Epidermal melanocyte (primary cell): ENCODE results near the gene LRRC46.

Source experiments
- DNase-seq: peaks from one replicate; pipeline ENCODE4 v3.0.0; 2011; ENCODE audit warnings: low spot score; ENCODE audit not compliant: insufficient read length

The LRRC46 gene

GRCh38 chr17:47808830-47809480, 22.5 kb upstream of the LRRC46 start:
- no peak for DNase-seq

DNA sequence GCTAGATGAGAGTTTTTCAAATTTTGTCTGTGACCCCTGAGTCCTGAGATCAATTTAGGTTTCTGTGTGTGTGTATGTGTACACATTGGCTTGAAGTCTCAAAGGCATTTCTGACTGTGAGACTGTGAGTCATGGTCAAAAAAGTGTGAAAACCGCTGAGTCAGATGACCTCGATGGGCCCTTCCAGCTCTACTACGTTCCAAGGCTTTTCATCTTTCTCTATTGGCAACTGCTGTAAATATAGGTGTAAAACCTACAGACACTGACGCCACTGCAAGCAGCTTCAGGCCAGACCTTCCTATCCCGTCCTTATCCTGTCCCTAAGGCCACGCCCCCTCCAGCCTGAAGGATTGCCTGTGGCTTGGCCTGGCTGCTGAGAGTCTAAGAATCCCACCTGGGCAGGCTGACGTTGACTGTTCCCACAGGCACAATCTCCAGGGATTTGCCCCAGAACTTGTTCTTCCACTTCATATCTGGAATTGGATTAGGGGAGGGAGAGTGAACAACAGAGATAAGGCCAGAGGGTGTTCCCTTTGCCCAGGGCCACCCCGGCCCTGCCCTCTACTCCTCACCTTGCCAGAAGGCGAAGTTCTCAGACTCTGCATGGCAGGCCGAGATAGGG, 21.2 kb upstream of the LRRC46 start:
- DNase-seq, result no peak

DNA sequence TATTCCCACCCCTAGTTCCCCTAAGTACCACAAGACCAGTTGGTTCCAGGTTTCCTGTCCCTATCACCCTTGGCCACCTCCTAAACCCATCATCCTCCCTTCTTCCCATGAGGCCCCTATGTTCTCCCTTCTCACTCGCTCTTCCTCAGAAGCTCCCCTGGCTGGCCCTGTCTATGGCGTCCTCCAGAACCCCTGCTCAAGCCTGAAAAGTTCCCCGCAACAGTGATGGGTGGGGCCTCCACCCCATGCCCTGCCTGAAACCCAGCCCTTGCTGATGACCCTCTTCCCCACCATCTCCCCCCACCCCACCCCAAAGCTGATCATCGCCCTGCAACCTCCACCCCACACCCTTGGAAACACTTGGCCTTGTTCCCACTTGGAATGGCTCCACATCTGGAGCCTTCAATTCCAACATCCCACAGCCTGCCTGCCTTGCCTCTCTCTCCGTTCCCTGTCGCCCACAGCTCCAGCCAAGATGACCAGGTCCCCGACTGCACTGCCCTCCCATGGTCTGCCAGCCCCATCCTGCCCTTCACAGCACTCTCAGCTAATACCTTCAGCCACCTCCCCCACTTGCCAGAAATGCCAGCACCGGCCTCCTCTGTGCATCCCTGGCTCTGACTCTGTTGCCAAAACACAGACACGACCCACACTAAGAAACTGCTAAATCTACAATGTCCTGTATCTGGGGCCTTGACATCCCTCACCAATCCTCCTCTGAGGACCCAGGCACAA, 20.4 kb upstream of the LRRC46 start:
- DNase-seq, result no peak

GRCh38 chr17:47811709-47812108, 19.8 kb upstream of the LRRC46 start:
- DNase-seq, result no peak

DNA sequence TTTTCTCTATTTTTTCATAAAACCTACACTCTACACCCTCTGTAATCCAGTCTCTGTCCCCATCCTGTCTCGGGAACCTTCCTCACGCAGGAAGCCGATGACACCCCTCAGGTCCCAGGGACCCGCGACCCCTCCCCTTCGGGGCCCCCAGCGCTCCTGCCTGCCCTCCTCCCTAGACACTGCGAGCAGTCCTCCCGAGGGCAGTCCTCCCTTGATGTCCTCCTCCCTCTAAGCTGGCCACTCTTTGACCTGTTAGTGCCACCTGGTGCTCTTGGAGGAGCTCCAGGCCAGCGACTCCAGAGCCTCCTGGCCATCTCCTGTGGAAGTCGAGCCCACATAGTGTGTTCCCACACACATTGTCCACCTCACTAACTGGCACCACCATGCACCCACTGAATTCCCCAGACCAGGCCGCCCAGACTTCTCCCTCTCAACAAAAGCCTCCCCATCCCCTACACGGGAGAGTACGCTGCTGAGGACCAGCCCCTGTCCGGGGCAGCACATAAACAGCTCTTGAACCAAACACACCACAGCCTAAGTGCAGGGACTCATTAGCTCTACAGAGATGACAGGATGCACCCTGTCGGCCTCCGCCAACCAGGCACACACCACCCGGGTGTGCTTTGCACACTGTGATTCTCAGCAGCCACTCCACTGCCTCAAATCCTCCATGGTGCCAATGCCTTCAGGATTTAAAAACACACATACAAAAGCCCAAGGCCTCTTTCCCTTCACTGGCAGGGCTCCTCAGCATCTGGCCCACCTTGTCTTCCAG, 19.1 kb upstream of the LRRC46 start:
- DNase-seq, result no peak

- no peak for DNase-seq
Observed at GRCh38 chr17:47813077-47813476, 18.4 kb upstream of the LRRC46 start.

DNA sequence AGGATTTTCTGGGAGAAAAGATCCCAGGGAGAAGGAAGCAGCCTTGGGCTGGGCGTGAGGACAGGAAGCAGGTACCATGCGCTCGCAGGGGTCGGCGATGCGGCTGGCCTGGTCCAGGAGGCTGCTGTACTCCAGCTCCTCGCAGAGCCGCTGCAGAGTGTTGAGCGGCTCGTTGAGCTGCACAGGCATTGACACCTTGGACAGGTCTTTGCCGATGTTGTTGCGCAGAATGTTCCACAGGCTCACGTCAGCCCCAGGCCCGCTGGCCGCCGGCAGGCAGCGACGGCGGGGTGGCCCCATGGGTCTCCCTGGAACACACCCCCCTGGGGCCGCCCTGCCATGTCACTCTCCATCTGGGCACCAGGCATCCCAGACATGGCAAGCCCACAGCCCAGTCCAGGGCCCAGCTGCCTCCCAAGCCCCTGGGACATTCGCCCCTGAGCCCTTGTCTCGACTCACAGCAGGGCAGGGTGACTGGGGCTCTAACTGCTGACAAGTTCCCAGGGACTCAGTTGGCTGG, 17.9 kb upstream of the LRRC46 start:
- no peak for DNase-seq

GRCh38 chr17:47815106-47815918, 16.2 kb upstream of the LRRC46 start:
- DNase-seq, result no peak

GRCh38 chr17:47816111-47816735, 15.2 kb upstream of the LRRC46 start:
- no peak for DNase-seq

DNA sequence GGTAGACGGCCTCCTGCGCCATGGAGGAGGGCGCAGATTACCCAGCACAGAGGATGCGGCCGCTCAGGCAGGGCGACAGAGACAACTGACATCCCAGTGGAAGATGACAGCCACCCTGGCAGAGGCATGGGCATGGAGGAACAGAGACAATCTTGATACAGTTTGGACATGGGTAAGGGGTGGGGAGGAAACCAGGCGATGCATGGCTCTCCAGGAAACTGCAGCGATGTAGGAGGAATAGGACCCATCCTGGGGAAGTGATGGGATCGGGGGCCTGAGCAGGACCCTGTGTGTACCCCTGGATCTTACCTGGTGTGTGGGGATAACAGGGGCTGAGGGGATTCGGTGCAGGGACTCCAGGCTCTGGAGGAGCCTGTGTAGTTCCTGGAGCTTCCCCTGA, 14.5 kb upstream of the LRRC46 start:
- DNase-seq, result no peak

- DNase-seq, result no peak
Observed at GRCh38 chr17:47818002-47818695, 13.3 kb upstream of the LRRC46 start.

DNA sequence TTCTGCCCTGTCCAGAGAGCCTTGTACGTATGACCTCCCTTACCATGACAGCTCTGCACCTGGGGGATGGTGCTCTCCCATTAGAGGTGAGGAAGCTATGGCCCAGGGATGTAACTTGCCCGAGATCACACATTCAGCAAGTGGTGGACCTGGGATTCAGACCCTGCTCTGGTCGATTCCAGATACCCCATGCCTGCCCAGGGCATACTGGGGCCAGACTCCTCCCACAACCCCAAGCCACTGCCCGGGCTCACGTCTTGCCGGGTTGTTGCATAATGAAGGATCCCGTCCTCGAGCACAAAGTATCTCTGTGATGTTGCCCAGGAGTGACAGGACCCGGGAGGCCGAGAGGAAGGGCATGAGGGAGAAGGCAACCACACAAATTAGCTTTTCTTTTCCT, 12.0 kb upstream of the LRRC46 start:
- DNase-seq, result no peak

DNA sequence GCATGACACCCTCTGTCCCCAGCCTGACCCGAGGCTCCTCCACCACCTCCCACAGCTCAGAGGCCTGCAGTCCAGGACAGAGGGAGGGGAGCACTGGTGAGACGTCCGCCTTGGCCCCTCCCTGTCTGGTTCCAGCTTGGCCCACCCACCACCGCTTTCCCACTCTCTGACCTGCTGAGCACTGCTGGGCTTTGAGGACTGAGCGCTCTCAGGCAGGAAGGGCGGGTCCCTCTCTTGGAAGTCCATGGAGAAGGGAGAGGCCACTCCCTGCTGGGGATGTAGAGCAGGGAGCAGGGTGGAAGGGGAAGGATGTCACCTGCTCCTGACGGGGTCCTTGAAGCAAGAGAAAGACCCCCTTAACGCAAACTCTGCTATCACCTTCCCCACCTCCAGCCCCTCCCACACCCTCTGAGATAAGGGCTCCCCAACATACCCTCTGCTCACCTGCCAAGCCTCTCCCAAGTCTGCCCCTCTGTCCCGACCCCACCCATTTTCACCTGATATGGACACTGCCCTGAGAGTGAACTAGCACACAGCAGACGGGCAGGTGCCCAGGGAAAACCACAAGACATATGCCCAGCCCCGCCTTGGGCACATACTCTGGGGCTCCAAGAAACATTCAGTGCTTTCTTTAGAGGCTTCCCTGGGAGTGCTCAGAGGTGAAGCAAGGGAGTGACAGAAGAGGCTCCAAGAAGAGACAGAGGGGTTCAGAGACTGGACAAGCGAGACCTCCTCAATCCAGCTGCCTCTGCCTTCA, 11.3 kb upstream of the LRRC46 start:
- no peak for DNase-seq

DNA sequence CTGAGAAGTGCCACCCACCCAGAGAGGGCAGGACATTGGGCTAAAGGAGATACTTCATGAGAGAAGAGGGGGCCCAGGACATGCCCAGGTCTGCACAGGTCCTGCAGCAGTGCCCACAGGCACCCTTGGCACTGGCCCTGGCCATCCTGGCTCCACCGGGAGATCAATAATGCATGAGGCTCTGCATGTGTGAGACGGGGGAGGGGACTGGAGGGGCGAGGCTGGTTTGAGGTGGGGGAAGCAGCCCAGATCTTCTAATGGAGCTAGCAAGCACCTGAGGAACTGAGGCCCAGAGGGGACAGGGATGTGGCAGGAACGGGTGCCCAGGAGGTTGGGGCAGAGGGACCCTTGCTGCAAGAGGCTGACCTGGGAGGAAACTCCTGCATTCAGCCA, 10.4 kb upstream of the LRRC46 start:
- DNase-seq, result no peak

- peak; percentile 85 for DNase-seq
Observed at GRCh38 chr17:47821424-47822391, 9.8 kb upstream of the LRRC46 start, which contains the start of gene OSBPL7. Gene OSBPL7, minus strand, starts transcription at chr17:47821794. Its CDS starts 1,516 bp downstream, at chr17:47820278.

DNA sequence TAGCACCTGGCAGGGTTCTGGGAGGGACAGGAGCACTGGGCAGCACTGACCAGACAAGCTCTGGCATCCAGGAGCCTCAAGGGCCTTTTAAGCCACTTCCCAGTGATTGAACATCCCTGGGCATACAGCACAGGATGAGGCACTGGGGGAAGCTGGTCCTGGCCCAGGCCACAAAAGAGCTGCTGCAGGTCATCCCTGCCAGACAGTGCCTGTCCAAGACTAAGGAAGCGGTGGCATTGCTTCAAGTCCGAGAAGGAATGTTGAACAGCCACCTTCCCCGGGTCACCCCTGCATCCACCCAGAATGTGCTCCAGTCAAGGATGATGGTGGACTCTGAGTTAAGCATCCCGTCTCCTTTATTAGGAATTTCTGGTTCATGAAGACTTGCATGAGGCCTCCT, 8.7 kb upstream of the LRRC46 start:
- DNase-seq, result no peak

- DNase-seq, result no peak
Observed at GRCh38 chr17:47823519-47823918, 8.0 kb upstream of the LRRC46 start.

GRCh38 chr17:47829870-47830269, 1.6 kb upstream of the LRRC46 start:
- no peak for DNase-seq
